HFF-Myc (cell line): Measurements from ENCODE around the gene HS2ST1.

Experiments
- DNase-seq: peaks from one replicate; pipeline ENCODE4 v3.0.0-alpha.2; 2011; ENCODE audit warnings: low read depth; ENCODE audit errors: extremely low read depth
- H3K4me3 ChIP-seq: replicated peaks from 2 replicates; pipeline ENCODE4 v1.5.1; 2011; ENCODE audit warnings: low read depth, mild to moderate bottlenecking, control low read depth, low read length
- TF ChIP-seq, protein P1 (sequence below): IDR thresholded peaks from 2 replicates; pipeline ENCODE4 v1.5.1; 2012; ENCODE audit warnings: mild to moderate bottlenecking, low read depth, low read length, control low read depth; ENCODE audit errors: missing control alignments

The HS2ST1 gene

DNA sequence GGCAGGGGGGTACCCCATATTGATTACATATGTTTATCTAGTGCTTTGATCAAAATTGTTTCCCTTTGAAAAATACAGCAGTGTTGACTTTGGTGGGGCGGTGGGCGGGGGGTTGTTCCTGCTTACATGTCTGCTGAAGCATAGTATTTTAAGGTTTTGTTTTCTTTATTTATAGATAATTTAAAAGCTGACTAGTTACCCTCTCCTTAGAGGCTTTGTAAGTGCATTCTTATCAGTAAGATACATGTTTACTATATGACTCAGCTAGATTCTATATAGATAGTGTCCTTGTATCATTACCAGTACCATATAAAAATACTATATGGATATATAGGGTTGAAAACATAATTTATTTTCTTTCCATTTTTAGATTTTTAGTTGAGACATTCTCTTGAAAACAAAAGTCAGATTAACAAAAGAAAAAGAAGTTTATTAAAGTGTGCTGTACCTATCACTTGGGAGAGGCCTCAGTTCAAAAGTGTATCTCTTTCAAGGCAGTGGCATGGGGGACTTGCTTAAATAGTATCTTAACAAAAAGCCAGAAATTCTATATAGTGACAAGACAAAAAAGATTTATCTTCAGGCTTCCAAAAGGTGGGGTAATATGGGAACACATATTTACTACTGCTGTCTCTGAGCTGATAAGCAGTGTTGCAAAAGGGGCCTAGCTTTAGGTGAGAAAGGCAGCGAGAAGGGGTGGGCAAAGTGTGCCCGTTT lies 79.0 kb downstream of the HS2ST1 start:
- H3K4me3 ChIP-seq, result no peak overlapping the region
- no peak for DNase-seq
- TF ChIP-seq, protein P1, sequence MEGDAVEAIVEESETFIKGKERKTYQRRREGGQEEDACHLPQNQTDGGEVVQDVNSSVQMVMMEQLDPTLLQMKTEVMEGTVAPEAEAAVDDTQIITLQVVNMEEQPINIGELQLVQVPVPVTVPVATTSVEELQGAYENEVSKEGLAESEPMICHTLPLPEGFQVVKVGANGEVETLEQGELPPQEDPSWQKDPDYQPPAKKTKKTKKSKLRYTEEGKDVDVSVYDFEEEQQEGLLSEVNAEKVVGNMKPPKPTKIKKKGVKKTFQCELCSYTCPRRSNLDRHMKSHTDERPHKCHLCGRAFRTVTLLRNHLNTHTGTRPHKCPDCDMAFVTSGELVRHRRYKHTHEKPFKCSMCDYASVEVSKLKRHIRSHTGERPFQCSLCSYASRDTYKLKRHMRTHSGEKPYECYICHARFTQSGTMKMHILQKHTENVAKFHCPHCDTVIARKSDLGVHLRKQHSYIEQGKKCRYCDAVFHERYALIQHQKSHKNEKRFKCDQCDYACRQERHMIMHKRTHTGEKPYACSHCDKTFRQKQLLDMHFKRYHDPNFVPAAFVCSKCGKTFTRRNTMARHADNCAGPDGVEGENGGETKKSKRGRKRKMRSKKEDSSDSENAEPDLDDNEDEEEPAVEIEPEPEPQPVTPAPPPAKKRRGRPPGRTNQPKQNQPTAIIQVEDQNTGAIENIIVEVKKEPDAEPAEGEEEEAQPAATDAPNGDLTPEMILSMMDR, result no peak

DNA sequence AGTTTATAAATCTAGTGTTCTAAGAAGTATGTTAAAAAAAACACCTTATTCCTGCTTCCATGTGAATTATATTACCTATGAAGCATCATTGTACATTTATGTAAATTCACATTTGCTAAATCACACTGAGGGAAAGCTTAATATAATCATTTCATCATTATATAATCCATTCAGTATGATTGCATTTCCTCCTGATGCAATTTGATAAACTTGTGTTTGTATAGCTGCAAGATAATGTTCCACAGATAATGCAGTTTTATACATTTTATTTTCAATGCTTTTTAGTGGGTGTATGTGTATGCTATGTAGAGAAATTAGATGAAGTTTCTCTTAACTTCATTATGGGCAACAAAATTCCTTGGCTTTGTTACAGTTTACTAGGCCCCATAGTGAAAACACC lies 79.6 kb downstream of the HS2ST1 start:
- no peak for DNase-seq
- TF ChIP-seq, protein P1, result no peak
- no peak overlapping the region for H3K4me3 ChIP-seq

DNA sequence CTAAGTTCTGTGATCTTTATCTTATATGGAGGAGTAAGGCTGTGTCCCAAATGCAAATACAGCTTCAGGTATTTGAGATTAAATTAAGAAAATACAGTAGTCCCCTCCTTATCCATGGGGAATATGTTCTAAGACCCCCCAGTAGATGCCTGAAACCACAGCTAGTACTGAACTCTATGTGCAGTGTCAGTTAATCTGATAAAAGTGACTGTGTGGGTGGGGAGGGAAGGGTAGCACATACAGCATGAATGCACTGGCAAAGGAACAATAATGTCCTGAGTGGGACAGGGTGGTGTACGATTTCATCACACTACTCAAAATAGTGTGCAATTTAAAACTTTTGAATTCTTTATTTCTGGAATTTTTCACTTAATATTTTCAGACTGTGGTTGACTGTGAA lies 83.1 kb downstream of the HS2ST1 start:
- H3K4me3 ChIP-seq, result no peak overlapping the region
- DNase-seq, result no peak
- TF ChIP-seq, protein P1, result no peak

DNA sequence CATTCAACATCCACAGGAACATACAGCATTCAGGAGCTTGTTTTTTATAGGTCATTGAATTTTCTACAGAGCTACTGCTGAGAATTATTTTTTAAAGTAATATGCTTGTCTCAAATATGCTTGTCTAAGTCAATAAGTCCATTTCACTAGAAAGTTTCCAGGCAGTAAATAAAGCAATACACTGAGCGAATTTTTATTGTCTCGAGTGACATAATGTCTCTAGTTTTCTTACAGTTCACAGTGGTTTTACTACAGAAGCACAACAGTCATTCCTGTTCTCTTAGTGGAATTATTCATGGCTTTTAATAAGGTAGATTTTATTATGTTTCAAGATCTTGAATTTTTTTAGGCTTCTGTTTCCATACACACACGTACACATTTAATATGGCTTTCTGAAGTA lies 83.8 kb downstream of the HS2ST1 start:
- no peak for DNase-seq
- TF ChIP-seq, protein P1, result no peak
- no peak overlapping the region for H3K4me3 ChIP-seq

DNA sequence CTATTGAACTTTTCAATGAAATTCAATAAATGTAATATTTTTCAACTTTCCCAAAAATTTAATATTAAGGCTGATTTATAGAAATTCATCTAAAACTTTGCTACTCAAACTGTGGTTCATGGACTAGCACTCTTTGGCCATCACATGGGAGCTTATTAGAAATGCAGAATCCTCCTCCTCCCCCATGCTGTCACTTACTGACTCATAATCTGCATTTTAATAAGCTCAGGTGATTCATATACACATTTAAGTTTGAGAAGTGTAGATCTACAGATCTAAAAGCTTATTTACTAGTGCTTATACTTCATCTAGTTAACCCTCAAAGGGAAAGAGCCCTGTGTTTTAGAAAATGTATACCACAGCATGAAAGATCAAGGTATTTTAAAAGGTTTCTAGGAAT lies 84.3 kb downstream of the HS2ST1 start:
- no peak for DNase-seq
- H3K4me3 ChIP-seq, result no peak overlapping the region
- TF ChIP-seq, protein P1, result no peak

DNA sequence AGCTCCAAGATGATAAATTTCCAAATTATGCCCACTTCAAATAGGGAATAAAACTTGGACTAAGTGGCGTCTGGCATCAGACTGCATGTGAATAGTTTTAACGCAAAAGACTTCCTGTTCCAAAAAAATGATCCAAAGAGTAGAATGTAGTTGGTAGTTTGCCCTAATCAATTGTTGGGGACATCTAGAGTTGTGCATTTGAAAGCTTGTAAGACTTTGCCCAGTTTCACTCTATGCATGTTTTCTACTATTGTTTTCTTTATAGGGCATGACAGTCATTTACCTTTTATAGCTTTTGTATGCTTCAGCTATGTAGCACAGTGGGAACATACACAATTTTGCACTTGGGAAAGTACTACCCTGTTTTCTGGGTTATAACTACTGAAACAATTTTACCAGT lies 86.0 kb downstream of the HS2ST1 start:
- TF ChIP-seq, protein P1, result no peak
- no peak overlapping the region for H3K4me3 ChIP-seq
- DNase-seq, result no peak

DNA sequence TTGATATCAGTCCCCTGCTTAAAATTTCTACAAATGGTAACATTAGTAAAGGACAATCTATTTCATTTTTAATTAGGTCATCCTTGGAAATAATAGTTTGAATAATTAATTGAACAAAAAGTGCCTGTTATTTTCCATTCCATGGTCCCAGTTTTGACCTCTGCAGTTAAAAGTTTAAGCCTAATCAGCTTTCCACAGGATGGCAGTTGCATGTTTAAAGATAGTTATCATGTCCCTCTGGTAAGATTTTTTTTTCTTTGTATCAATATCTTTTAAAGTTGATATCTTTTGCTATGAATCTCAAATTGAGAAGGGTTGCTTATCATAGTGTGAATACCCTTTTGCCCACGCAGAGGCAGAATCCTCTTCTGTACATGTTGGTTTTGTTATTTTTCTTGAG lies 90.4 kb downstream of the HS2ST1 start:
- no peak for DNase-seq
- H3K4me3 ChIP-seq, result no peak overlapping the region
- TF ChIP-seq, protein P1, result no peak
